Measurements from ENCODE around the gene TMC5.
"Not testable (repeated sequence)": the region's sequence is repeated elsewhere in the genome, so short reads cannot be mapped to it uniquely, and the experiment has no call there.

TMC5 gene

DNA sequence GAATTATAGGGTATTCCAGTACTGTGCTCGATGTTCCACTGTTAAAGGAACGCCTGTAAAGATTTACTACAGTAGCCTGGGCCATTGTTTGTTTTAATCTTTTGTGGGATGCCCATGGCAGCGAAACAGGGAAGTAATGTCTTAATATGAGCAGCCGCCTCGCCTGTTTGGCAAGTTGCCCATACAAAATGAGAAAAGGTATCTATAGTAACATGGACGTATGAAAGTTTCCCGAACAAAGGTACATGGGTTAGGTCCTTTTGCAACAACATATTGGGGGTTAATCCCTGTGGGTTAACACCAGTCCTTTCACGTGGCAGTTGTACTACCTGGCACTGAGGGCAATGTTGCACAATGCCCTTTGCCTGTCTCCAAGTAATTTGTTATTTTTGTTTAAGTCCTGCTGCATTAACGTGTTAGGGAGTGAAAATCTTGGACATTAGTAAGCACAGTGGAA, 21.1 kb upstream of the TMC5 start:
- Histone ChIP-seq H3K27me3 (no peaks in the 10 kb centered on the region), H3K9me3 (replicated peaks in 1 of 11) (peaks cover 16 to 32% (median 21%) of the 10 kb centered on the region in 11 experiments), H3K9ac (no peak overlapping the region), H4K20me1 (no peaks in the 10 kb centered on the region), H3K4me3 (no peak overlapping the region), H3K27ac (no peak overlapping the region), H3K4me2 (no peak overlapping the region), H3K36me3 (no peaks in the 10 kb centered on the region), H3K4me1 (no peaks in the 10 kb centered on the region)
- no peak for TF ChIP-seq Cebpa-rat (IDR thresholded peaks at IDR 0.05)

DNA sequence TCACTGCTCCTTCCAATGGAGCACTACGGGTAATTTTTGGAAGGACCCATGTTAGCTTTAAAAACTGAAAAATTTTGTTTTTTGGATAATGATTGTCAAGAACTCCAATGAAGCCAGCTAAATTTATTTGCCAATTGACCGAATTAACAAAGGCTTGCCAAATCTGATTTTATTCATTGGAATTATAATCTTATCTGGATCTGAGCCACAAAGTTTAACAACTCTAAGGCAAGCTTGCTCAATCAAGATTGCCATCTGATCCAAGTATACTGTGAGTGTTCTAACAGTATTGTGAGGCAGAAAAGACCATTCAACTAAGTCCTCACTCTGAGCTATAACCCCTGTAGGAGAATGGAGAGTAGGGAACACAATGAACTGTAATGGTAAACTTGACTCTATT, 20.3 kb upstream of the TMC5 start:
- H3K27ac ChIP-seq: not testable (repeated sequence)

GRCh38 chr16:19400711-19401110, 17.0 kb upstream of the TMC5 start:
- no peaks in the 10 kb centered on the region for H3K4me1 ChIP-seq
- no peak for TF ChIP-seq Cebpa-rat (IDR thresholded peaks at IDR 0.05)
- no peak overlapping the region for H3K4me2 ChIP-seq
- H3K27me3 ChIP-seq: no peaks in the 10 kb centered on the region
- H3K36me3 ChIP-seq: no peaks in the 10 kb centered on the region
- peaks cover 20 to 30% (median 26%) of the 10 kb centered on the region in 11 experiments for H3K9me3 ChIP-seq (replicated peaks in 1 of 11)
- no peak overlapping the region for H3K9ac ChIP-seq
- H3K4me3 ChIP-seq: no peak overlapping the region
- no peak overlapping the region for H3K27ac ChIP-seq
- H4K20me1 ChIP-seq: no peaks in the 10 kb centered on the region

More for the DNA sequence above, 20.3 kb upstream of the TMC5 start:
- not testable (repeated sequence) for H3K36me3 ChIP-seq, H4K20me1 ChIP-seq, H3K4me1 ChIP-seq, H3K4me2 ChIP-seq, H3K27me3 ChIP-seq, H3K9ac ChIP-seq, H3K4me3 ChIP-seq
- peaks cover 20 to 34% (median 22%) of the 10 kb centered on the region in 11 experiments for H3K9me3 ChIP-seq (replicated peaks in 1 of 11)

DNA sequence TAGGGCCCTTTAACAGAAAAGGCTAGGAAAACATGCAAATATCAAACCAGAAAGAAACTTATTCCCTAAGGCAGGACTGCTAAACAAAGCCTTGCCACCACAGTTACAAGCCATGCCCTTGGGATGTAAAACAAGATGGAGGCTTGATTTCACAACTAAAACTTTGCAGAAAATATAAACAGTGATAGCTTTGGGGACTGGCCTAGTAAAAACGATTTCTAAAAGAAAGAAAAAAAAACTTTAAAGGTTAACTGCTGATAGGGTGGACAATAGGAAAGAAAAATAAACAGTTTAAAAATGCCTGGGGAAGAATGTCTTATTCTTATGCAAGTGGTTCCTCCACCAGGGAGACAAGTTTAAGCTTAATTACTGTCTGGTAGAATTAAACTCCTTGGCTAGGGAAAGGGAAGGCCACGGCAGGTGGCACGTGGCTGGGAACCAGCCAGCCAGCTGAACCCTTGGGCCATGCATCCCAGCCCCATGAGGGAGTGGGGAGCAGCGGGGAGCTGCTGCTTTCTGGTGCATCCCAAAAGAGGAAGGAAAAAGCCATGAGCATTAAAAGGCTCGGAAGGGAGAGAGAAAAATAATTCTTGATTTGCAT, 10.7 kb upstream of the TMC5 start:
- Histone ChIP-seq H3K36me3 (no peaks in the 10 kb centered on the region; a peak in 1 of 22 replicates), H4K20me1 (peaks cover 0 to 5% (median 0%) of the 10 kb centered on the region in 11 experiments; a peak in 1 of 22 replicates), H3K9me3 (replicated peaks in 1 of 11) (peaks cover 22 to 50% (median 39%) of the 10 kb centered on the region in 11 experiments), H3K9ac (no peak overlapping the region), H3K27me3 (peaks cover 27 to 35% (median 32%) of the 10 kb centered on the region in 11 experiments), H3K4me3 (no peak overlapping the region), H3K27ac (no peak overlapping the region), H3K4me2 (no peak overlapping the region), H3K4me1 (peaks cover 0 to 8% (median 6%) of the 10 kb centered on the region in 10 experiments; a peak in 11 of 20 replicates)
- no peak for TF ChIP-seq Cebpa-rat (IDR thresholded peaks at IDR 0.05)

- Histone ChIP-seq H3K4me3 (peak overlapping the region in 7 of 10 experiments; percentile 14 to 54 (median 34); a peak in 10 of 20 replicates), H3K9ac (no peak overlapping the region; a peak in 1 of 22 replicates), H4K20me1 (peaks cover 0 to 5% (median 0%) of the 10 kb centered on the region in 11 experiments; a peak in 1 of 22 replicates), H3K27me3 (peaks cover 33 to 45% (median 42%) of the 10 kb centered on the region in 11 experiments), H3K4me2 (peak overlapping the region; percentile 4 to 80 (median 47); a peak in 21 of 22 replicates), H3K4me1 (peaks cover 0 to 8% (median 6%) of the 10 kb centered on the region in 10 experiments; a peak in 11 of 20 replicates), H3K36me3 (no peaks in the 10 kb centered on the region; a peak in 1 of 22 replicates), H3K9me3 (replicated peaks in 1 of 11) (peaks cover 16 to 41% (median 30%) of the 10 kb centered on the region in 11 experiments), H3K27ac (no peak overlapping the region)
- TF ChIP-seq Cebpa-rat (IDR thresholded peaks at IDR 0.05): no peak
Measured at GRCh38 chr16:19410435-19411171, 7.1 kb upstream of the TMC5 start.

GRCh38 chr16:19411298-19411697, 6.4 kb upstream of the TMC5 start:
- H3K27ac ChIP-seq: no peak overlapping the region
- peak overlapping the region in 2 of 11 experiments; percentile 40 to 48; a peak in 4 of 22 replicates for H3K4me2 ChIP-seq
- TF ChIP-seq Cebpa-rat (IDR thresholded peaks at IDR 0.05): no peak
- peaks cover 0 to 8% (median 6%) of the 10 kb centered on the region in 10 experiments; a peak in 11 of 20 replicates for H3K4me1 ChIP-seq
- peak overlapping the region in 1 of 10 experiments; percentile 32; a peak in 1 of 20 replicates for H3K4me3 ChIP-seq
- H3K27me3 ChIP-seq: peaks cover 33 to 45% (median 42%) of the 10 kb centered on the region in 11 experiments
- no peak overlapping the region for H3K9ac ChIP-seq
- H3K36me3 ChIP-seq: no peaks in the 10 kb centered on the region; a peak in 1 of 22 replicates
- peaks cover 0 to 5% (median 0%) of the 10 kb centered on the region in 11 experiments; a peak in 1 of 22 replicates for H4K20me1 ChIP-seq
- peaks cover 16 to 41% (median 30%) of the 10 kb centered on the region in 11 experiments for H3K9me3 ChIP-seq (replicated peaks in 1 of 11)

GRCh38 chr16:19412055-19412454, 5.6 kb upstream of the TMC5 start:
- not testable (repeated sequence) for H3K4me3 ChIP-seq, H3K9ac ChIP-seq, H4K20me1 ChIP-seq, H3K4me1 ChIP-seq, H3K27ac ChIP-seq, H3K4me2 ChIP-seq, H3K36me3 ChIP-seq
- H3K9me3 ChIP-seq (replicated peaks in 1 of 11): peaks cover 15 to 35% (median 28%) of the 10 kb centered on the region in 11 experiments
- H3K27me3 ChIP-seq: peaks cover 33 to 45% (median 42%) of the 10 kb centered on the region in 11 experiments

GRCh38 chr16:19415461-19415860, 2.2 kb upstream of the TMC5 start:
- no peaks in the 10 kb centered on the region for H3K36me3 ChIP-seq
- TF ChIP-seq Cebpa-rat (IDR thresholded peaks at IDR 0.05): no peak
- no peak overlapping the region for H3K27ac ChIP-seq
- H3K4me3 ChIP-seq: no peak overlapping the region
- H3K4me1 ChIP-seq: peaks cover 0 to 7% (median 5%) of the 10 kb centered on the region in 10 experiments; a peak in 11 of 20 replicates
- peaks cover 0 to 5% (median 0%) of the 10 kb centered on the region in 11 experiments; a peak in 1 of 22 replicates for H4K20me1 ChIP-seq
- H3K4me2 ChIP-seq: no peak overlapping the region
- H3K27me3 ChIP-seq: peaks cover 18 to 27% (median 25%) of the 10 kb centered on the region in 11 experiments
- H3K9me3 ChIP-seq (replicated peaks in 1 of 11): peaks cover 0 to 5% (median 4%) of the 10 kb centered on the region in 11 experiments; a peak in 8 of 22 replicates
- no peak overlapping the region for H3K9ac ChIP-seq

DNA sequence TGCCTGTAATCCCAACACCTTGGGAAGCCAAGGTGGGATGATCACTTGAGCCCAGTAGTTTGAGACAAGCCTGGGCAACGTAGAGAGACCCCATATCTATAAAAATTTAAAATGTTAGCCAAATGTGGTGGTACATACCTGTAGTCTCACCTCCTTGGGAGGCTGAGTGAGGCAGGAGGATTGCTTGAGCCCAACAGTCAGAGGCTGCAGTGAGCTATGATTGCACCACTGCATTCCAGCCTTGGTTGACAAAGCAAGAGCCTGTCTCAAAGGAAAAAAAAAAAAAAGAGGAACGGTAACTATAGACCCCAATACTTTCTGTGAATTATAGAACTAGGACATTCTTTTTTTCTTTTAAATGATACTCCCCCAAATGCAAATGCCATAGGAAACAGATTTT, 1.8 kb upstream of the TMC5 start:
- H3K27me3 ChIP-seq: peaks cover 14 to 23% (median 21%) of the 10 kb centered on the region in 11 experiments
- peaks cover 0 to 3% (median 1%) of the 10 kb centered on the region in 10 experiments; a peak in 10 of 20 replicates for H3K4me1 ChIP-seq
- no peak overlapping the region for H3K9ac ChIP-seq
- H3K27ac ChIP-seq: no peak overlapping the region
- peaks cover 0 to 4% (median under 1%) of the 10 kb centered on the region in 11 experiments; a peak in 10 of 22 replicates for H3K9me3 ChIP-seq (replicated peaks in 1 of 11)
- TF ChIP-seq Cebpa-rat (IDR thresholded peaks at IDR 0.05): no peak
- no peaks in the 10 kb centered on the region for H3K36me3 ChIP-seq
- H3K4me2 ChIP-seq: no peak overlapping the region
- H4K20me1 ChIP-seq: peaks cover 0 to 1% (median 0%) of the 10 kb centered on the region in 11 experiments; a peak in 1 of 22 replicates
- no peak overlapping the region for H3K4me3 ChIP-seq

Data from BLaER1 treated with 17β-estradiol and CSF1 and Interleukin-3, amounts not matched to agents 10 nM and 100 nM (cell line).